ENCODE measurements around the gene CAPNS2.
"Not testable (repeated sequence)": the region's sequence is repeated elsewhere in the genome, so short reads cannot be mapped to it uniquely, and the experiment has no call there.

The CAPNS2 gene

DNA sequence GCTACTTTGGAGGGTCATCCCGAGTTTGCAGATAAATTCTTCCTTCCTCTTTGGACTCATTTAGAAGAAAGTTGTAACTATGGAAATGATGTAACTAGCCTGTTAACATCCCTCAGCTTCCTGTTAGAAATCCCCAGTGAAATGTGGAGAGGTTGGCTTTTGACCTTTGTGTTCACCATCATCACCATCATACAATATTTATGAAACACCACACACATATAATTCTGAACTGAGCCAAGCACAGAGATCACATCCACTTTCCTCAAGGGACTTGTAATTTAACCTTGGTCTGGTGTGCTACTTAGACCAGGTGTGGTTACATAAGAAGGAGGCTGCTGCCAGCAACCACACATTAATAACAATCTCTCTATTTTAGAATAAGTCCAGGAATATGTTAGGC is 2.5 kb downstream of the CAPNS2 start:
- DNase-seq, result no peak

DNA sequence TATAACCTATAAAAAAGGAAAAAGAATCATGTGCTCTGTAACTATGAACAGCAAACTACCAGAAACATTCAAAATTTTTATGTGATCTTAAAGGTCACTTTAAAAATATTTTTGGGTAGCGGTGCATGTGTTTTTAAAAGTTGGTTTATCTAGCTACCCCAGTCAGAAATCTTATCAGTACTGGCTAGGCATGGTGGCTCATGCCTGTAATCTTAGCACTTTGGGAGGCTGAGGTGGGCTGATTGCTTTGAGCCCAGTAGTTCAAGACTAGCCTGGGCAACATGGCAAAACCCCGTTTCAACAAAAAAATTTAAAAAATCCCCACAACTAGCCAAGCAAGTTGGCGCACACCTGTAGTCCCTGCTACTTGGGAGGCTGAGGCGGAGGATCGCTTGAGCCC is 3.7 kb downstream of the CAPNS2 start:
- DNase-seq, result no peak

DNA sequence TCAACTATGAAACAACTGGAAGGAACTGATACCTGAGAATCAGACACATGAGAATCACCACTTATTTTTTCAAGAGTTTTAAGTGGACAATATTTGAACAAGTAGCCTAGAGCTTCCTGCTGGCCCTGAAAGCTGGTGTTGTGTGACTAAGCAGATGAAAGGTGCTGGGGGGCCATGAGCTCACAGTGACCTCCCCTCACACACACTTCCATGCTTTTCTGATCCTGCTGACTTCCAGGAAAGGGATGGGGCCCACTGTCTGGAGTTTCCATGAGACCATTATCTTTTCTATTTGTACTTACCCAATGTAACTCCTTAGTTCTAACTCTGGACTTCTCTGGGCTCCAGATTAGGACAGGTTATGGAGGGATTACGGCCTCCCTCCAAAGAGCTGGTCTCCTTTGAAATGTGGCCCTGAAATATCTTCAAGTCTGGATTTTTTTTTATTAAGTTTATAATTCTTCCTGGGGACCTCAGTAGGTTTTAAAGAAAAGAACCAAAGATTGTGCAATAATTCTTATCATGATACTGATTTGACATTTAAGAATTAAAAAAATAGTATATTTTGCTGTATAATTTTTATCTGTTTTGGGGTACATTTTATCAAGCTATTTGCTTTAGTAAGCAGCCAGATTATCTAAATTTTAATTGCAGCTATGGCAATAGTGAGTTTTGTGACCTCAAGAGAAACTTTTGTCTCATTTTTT is 4.9 kb downstream of the CAPNS2 start:
- DNase-seq, result no peak

DNA sequence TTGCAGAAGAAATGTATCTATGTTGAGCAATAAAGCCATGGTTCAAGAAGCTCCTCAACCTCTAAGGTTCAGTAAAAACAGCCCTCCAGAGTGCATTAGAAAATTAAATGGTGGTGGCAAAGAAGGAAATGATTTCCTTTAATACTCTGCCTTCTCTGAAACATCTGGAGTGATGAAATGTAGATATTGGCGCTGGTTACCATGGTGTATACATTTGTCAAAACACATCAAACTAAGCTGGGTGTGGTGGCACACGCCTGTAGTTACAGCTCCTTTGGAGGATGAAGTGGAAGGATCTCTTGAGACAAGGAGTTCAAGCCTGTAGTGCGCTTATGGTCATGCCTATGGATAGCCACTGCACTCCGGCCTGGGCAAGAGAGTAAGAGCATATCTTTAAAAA is 6.0 kb downstream of the CAPNS2 start:
- DNase-seq, result no peak

DNA sequence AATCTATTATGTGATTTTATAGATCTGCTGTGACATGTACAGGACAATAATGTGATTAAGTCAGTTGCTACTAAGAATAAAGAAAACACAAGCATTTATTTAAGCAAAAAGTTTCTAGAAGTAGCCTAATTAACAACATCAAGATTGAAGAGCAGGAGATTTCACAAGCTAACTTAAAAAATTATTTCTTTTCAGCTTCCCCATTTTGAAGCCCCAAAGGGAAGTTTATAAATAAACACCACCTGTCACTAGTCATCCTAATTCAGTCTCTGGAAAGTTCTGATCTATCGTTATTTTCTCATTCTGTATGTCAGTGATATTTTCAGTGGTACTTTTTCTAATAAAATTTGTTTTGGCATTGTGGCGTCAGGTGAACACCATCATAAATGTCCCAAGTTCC is 8.3 kb downstream of the CAPNS2 start:
- DNase-seq, result no peak

DNA sequence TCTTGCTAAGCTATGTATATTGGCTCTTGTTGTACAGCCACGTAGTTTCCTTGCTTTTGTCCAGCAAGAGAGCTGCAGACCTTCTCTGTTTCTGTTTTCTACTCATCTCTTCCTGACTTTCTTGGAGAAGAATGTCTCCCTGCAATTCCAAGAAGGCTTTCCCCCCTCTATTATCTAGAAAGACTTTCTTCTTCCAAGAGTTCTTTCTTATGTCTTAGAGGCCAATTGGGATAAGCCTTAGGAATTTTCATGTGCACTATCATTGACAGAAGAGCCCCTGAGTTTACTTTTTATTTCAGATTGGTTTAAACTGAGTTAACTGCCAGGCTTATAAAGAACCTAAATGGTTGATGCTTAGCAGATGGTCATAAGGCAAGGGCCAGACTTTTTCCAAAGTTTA is 9.0 kb downstream of the CAPNS2 start:
- no peak for DNase-seq

DNA sequence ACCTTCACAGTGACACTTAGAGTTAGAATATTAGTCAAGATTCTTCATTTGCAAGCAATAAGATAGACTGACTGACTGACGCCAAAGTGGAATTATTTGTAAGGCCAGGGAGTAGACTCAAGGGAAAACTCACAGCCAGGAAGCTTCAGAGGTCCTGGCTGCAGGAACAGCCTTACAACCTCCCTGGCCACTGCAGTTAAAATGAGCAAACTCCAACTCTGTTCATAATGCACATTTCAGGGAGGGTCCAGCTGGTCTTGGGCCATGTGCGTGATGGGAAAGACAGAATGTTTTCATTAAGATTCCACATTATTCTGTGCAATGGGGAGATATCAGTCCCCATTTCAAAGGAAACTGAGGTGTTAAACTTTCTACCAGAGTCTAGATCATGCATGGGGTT is 9.9 kb downstream of the CAPNS2 start:
- DNase-seq, result no peak

DNA sequence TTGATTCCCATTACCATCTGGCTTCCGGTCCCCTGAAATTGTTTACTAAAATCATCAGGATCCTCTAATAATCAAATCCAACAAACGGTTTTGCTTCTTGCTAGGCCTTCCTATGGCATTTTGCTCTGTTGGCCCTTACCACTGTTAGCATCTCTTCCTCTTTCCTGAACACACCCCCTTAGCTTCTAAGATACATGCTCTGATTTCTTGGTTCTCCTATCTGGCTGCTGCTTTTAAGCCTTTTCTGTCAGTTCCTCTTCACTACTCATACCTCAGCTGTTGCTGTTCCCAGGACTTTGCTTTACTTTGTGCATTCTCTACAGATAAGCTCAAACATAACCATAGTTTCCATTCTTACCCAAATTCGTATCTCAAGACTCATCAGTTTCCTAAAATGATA is 11.4 kb downstream of the CAPNS2 start:
- DNase-seq, result no peak

DNA sequence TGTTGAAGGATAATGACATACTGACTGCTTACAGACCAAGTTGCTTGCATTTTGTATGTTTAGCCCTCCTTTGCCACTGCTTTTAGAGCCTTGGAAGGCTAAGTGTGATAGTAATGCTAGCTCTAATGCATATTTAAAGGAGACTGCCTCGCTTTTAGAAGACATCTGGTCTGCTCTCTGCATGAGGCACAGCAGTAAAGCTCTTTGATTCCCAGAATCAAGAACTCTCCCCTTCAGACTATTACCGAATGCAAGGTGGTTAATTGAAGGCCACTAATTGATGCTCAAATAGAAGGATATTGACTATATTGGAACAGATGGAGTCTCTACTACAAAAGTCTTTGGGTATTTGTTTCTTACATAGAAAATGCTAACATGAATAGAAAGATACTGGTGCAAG is 19.1 kb downstream of the CAPNS2 start:
- no peak for DNase-seq

DNA sequence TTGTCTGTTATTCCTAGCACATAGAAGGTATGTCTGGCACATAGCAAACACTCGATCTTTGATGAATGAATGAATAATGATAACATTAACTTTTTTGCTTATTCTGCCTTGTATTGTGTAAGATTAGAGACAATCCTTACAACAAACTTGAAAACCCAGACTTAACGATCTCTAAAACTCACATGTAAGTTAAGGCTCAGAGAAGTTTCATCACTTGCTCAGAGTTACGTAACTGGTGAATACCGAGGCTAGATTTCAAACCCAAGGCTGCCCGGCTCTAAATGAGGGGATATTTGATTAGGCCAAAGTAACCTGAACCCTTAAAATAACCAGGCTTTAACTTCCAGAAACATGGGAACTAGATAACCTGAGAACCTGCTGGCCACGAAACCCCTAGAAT is 22.3 kb downstream of the CAPNS2 start:
- no peak for DNase-seq

DNA sequence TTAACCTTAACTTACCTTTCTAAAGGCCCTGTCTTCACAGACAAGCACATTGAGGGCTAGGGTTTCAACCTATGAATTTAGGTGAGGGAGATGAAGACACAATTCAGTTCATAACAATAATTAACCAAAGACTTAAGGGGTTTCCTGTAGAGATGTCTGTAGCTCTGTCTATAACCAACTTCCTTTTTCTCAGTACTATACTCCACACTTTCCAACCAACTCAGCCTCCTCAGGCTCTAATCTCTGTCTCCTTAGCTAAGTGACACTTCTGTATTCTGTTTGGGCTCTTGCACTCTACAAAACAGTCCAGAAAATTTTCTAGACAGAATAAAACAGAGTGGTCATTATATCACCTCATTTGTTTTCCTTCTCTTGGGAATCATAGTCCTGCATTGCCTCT is 25.8 kb downstream of the CAPNS2 start:
- no peak for DNase-seq

DNA sequence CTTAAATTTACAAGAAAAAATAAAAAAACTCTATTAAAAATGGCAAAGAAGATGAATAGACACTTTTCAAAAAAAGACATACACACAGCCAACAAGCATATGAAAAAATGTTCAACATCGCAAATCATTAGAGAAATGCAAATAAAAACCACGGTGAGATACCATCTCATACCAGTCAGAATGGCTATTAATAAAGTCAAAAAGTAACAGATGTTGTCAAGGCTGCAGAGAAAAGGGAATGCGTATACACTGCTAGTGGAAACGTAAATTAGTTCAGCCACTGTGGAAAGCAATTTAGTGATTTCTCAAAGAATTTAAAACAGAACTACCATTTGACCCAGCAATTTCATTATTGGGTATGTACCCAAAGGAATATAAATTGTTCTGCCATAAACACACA is 31.4 kb downstream of the CAPNS2 start:
- no peak for DNase-seq

DNA sequence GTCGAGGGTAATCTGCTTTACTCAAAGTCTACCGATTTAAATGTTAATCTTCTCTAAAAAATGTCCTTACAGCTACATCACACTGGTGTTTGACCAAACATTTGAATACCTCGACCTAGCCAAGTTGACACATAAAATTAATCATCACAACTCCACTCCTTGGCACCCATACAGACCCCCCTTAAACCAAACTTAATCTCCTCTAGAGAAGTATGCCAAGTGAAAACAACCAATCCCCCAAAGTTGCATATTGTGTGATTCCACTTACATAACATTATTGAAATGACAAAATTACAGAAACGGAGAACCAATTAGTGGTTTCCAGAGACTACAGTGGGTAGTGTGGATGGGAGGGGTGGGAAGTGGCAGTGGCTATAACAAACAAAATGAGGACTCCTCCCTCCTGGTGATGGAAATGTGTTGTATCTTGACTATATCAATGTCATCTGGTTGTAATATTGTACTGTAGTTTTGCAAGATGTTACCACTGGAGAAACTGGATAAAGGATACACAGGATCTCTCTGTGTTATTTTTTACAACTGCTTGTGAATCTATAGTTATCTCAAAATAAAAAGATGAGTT is 39.4 kb downstream of the CAPNS2 start:
- DNase-seq, result no peak

DNA sequence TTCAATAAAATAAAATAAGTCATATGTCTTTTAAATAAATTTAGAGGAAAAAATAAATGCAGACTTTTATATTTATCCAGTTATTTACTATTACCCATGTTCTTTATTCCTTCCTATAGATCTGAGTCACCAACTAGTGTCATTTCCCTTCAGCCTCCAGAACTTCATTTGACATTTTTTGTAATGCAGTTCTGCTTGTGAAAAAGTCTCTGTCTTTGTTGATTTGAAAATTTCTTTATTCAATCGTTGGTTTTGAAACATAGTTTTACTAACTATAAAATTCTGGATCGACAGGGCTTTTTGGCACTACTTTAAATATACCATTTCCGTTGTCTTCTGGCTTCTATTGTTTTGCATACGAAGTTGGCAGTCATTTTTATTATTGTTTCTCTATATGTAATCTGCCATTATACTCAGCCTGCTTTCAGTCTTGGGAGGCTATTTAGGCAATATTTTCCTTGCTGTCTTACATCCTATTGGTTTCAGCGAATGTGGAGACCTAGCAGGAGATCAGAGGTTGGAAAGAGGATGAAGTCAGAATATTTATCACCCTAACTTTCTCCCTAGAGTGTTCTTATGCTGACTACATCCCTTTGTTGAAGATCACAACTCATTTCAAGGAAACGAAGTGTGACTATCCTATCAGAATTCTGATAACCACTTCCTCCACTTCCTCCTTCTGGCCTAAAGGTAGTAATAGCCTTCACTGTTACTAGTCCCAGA is 47.3 kb downstream of the CAPNS2 start:
- DNase-seq, result no peak

DNA sequence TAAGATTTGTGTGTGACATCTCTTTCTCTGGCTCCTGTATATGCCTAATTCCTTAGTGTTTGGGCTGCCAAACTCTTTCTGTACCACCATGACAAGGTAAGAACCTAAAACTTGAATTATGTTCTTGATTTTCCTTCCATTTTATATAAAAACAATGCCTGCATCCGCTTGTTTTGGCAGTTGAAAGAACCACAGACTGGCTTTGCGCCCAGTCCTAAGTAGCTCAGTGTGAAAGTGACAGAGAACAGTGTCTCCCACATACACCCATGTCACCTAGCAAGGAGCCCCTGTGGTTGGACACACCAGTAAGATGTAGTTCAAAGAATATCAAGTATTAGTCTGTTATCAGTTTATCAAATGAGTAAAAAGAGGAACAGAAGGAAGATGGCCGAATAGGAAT is 48.6 kb downstream of the CAPNS2 start:
- no peak for DNase-seq

DNA sequence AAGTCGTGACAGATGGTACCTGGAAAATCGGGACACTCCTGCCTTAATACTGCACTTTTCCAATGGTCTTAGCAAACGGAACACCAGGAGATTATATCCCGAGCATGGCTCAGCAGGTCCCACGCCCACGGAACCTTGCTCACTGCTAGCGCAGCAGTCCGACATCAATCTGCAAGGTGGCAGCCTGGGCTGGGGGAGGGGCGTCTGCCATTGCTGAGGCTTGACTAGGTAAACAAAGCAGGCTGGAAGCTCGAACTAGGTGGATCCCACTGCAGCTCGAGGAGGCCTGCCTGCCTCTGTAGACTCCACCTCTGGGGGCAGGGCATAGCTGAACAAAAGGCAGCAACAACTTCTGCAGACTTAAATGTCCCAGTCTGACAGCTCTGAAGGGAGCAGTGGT is 49.2 kb downstream of the CAPNS2 start:
- not testable (repeated sequence) for DNase-seq
